ENCODE results near the gene RAB6D.
"Not testable (repeated sequence)": the region's sequence is repeated elsewhere in the genome, so short reads cannot be mapped to it uniquely, and the experiment has no call there.

GRCh38 chr2:131396209-131396608 is 32.2 kb upstream of the RAB6D start:
- not testable (repeated sequence) for TF ChIP-seq EP300 (IDR thresholded peaks at IDR 0.05)
- TF ChIP-seq, protein P1, sequence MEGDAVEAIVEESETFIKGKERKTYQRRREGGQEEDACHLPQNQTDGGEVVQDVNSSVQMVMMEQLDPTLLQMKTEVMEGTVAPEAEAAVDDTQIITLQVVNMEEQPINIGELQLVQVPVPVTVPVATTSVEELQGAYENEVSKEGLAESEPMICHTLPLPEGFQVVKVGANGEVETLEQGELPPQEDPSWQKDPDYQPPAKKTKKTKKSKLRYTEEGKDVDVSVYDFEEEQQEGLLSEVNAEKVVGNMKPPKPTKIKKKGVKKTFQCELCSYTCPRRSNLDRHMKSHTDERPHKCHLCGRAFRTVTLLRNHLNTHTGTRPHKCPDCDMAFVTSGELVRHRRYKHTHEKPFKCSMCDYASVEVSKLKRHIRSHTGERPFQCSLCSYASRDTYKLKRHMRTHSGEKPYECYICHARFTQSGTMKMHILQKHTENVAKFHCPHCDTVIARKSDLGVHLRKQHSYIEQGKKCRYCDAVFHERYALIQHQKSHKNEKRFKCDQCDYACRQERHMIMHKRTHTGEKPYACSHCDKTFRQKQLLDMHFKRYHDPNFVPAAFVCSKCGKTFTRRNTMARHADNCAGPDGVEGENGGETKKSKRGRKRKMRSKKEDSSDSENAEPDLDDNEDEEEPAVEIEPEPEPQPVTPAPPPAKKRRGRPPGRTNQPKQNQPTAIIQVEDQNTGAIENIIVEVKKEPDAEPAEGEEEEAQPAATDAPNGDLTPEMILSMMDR (IDR thresholded peaks at IDR 0.05) = not testable (repeated sequence)
